ENCODE results near the gene CYP39A1. TPM values are rescaled to one million over a fixed set of nuclear protein-coding genes. Genes with fewer than 3 reads are reported as not detected.

Gene CYP39A1
- total and polyA plus RNA-seq, 2 experiments from 2014 or later, result 5.2 to 9.2 TPM

DNA sequence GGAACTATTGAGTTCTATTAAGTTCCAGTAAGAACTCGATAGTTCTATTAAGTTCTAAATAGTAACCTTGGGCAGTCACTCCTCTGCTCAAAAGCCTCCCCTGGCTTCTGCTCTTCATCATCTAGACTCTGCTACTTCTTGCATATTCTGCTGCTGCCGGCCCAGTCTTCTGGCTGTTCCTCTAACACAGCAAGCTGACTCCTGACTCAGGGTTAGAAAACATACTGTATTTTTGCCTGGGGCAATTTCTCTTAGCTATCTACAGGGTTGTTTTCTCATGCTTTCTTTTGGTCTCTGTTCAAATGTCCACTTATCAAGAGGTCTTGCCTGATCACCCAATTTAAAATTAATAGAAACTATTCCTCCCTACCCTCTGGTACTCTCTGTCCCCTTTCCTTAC lies 14.8 kb upstream of the CYP39A1 start:
- no peak for DNase-seq (ENCODE audit: low spot score)
- Histone ChIP-seq H3K36me3 (replicated peaks; ENCODE audit: insufficient read depth, low read depth) (no peaks in the 10 kb centered on the region), H3K4me1 (ENCODE audit: insufficient read depth) (no peaks in the 10 kb centered on the region), H3K9me2 (replicated peaks; ENCODE audit: insufficient read depth) (no peaks in the 10 kb centered on the region), H3K9me3 (ENCODE audit: low read depth) (no peaks in the 10 kb centered on the region), H2AFZ (no peak overlapping the region), H3K79me2 (no peaks in the 10 kb centered on the region), H3K27ac (no peak overlapping the region), H3K4me2 (no peak overlapping the region), H3K4me3 (no peak overlapping the region), H4K20me1 (ENCODE audit: insufficient read depth, poor library complexity, severe bottlenecking) (no peaks in the 10 kb centered on the region), H3K27me3 (no peaks in the 10 kb centered on the region)
- TF ChIP-seq EZH2 (IDR thresholded peaks at IDR 0.05; ENCODE audit: borderline replicate concordance) (no peak), EZH2phosphoT487 (IDR thresholded peaks at IDR 0.05; ENCODE audit: low read depth, severe bottlenecking, unreplicated experiment) (no peak)
- TF ChIP-seq, protein P1, sequence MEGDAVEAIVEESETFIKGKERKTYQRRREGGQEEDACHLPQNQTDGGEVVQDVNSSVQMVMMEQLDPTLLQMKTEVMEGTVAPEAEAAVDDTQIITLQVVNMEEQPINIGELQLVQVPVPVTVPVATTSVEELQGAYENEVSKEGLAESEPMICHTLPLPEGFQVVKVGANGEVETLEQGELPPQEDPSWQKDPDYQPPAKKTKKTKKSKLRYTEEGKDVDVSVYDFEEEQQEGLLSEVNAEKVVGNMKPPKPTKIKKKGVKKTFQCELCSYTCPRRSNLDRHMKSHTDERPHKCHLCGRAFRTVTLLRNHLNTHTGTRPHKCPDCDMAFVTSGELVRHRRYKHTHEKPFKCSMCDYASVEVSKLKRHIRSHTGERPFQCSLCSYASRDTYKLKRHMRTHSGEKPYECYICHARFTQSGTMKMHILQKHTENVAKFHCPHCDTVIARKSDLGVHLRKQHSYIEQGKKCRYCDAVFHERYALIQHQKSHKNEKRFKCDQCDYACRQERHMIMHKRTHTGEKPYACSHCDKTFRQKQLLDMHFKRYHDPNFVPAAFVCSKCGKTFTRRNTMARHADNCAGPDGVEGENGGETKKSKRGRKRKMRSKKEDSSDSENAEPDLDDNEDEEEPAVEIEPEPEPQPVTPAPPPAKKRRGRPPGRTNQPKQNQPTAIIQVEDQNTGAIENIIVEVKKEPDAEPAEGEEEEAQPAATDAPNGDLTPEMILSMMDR (IDR thresholded peaks at IDR 0.05; ENCODE audit: poor library complexity), result no peak
- 83% methylated on average over 2 of the region's 2 CpGs for WGBS (ENCODE audit: low lambda C conversion rate, missing lambda C conversion rate)

DNA sequence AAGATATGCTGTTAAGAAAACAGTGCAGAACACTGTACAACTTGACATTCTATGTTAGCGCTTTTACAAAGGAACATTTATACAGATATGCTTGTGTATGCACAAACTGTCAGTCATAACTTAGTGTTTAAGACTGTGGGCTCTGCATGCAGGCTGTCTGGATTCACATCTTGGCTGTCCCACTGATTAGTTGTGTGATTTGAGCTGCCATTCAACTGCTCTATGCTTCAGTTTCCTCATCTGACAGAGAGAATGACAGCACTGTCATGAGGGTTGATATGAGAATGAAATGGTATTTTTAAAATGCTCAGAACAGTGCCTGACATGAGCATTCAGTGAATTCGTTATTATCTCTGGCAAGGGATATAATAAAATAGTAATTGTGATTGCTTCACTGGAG lies 8.9 kb upstream of the CYP39A1 start:
- no peaks in the 10 kb centered on the region for H3K27me3 ChIP-seq
- no peaks in the 10 kb centered on the region for H3K9me3 ChIP-seq (ENCODE audit: low read depth)
- H4K20me1 ChIP-seq (ENCODE audit: insufficient read depth, poor library complexity, severe bottlenecking), result no peaks in the 10 kb centered on the region
- no peaks in the 10 kb centered on the region for H3K4me1 ChIP-seq (ENCODE audit: insufficient read depth)
- no peak overlapping the region for H3K4me2 ChIP-seq
- H3K79me2 ChIP-seq, result no peaks in the 10 kb centered on the region
- H3K36me3 ChIP-seq (replicated peaks; ENCODE audit: insufficient read depth, low read depth), result no peaks in the 10 kb centered on the region
- H3K27ac ChIP-seq, result no peak overlapping the region
- no peak overlapping the region for H2AFZ ChIP-seq
- TF ChIP-seq EZH2 (IDR thresholded peaks at IDR 0.05; ENCODE audit: borderline replicate concordance), result no peak
- WGBS (ENCODE audit: low lambda C conversion rate, missing lambda C conversion rate), result 92% methylated on average over 2 of the region's 2 CpGs
- no peak for DNase-seq (ENCODE audit: low spot score)
- H3K4me3 ChIP-seq, result no peak overlapping the region
- no peaks in the 10 kb centered on the region for H3K9me2 ChIP-seq (replicated peaks; ENCODE audit: insufficient read depth)

DNA sequence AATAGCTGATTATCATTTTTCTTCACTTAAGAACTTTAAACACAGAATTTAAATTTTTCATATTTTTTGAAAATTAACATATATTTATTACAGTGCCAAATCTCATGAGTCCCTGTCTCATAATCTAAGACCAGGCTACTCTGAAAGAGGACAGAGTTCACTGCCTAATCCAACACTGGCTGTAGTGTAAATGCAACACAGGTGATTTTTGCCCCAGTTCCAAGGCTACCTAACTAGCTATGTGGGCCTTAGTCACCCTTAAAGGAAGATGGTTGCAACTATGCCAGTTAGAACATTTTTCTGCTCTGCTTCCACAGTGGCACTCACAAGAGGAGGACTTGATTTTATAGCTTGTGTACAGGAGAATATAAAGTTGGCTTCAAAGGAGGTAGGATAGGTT lies 5.0 kb upstream of the CYP39A1 start:
- H3K9me3 ChIP-seq (ENCODE audit: low read depth), result no peaks in the 10 kb centered on the region
- DNase-seq (ENCODE audit: low spot score), result no peak

DNA sequence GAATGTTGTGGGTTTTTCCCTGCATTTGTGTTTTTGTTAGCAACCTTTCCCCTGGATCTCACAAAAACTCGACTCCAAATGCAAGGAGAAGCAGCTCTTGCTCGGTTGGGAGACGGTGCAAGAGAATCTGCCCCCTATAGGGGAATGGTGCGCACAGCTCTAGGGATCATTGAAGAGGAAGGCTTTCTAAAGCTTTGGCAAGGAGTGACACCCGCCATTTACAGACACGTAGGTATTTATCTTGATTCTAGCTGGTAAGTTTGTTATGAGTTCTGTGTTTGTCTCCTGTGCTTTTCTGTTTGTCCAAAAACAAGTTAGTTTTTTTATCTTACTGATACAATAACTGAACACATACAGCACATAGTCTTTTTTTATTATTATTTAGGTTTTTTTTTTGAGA lies 3.2 kb upstream of the CYP39A1 start:
- no peaks in the 10 kb centered on the region for H3K9me2 ChIP-seq (replicated peaks; ENCODE audit: insufficient read depth)
- no peaks in the 10 kb centered on the region for H3K36me3 ChIP-seq (replicated peaks; ENCODE audit: insufficient read depth, low read depth)
- no peak overlapping the region for H3K4me3 ChIP-seq
- H3K4me2 ChIP-seq, result no peak overlapping the region
- no peak overlapping the region for H2AFZ ChIP-seq
- peaks cover 2% of the 10 kb centered on the region for H3K27me3 ChIP-seq
- H3K9me3 ChIP-seq (ENCODE audit: low read depth), result no peaks in the 10 kb centered on the region
- no peak for TF ChIP-seq EZH2 (IDR thresholded peaks at IDR 0.05; ENCODE audit: borderline replicate concordance)
- TF ChIP-seq, protein P1 (IDR thresholded peaks at IDR 0.05; ENCODE audit: poor library complexity), result peak; percentile 33
- 35% methylated on average over 6 of the region's 6 CpGs for WGBS (ENCODE audit: low lambda C conversion rate, missing lambda C conversion rate)
- no peaks in the 10 kb centered on the region for H3K79me2 ChIP-seq
- DNase-seq (ENCODE audit: low spot score), result peak; percentile 12
- H4K20me1 ChIP-seq (ENCODE audit: insufficient read depth, poor library complexity, severe bottlenecking), result no peaks in the 10 kb centered on the region
- H3K27ac ChIP-seq, result no peak overlapping the region
- no peaks in the 10 kb centered on the region for H3K4me1 ChIP-seq (ENCODE audit: insufficient read depth)

More for the DNA sequence above, 5.0 kb upstream of the CYP39A1 start:
- Histone ChIP-seq H3K27me3 (peaks cover 2% of the 10 kb centered on the region), H3K9me2 (replicated peaks; ENCODE audit: insufficient read depth) (no peaks in the 10 kb centered on the region), H3K4me1 (ENCODE audit: insufficient read depth) (no peaks in the 10 kb centered on the region), H4K20me1 (ENCODE audit: insufficient read depth, poor library complexity, severe bottlenecking) (no peaks in the 10 kb centered on the region), H3K36me3 (replicated peaks; ENCODE audit: insufficient read depth, low read depth) (no peaks in the 10 kb centered on the region), H3K4me2 (no peak overlapping the region), H3K79me2 (no peaks in the 10 kb centered on the region), H3K4me3 (no peak overlapping the region), H2AFZ (no peak overlapping the region), H3K27ac (no peak overlapping the region)
- TF ChIP-seq EZH2phosphoT487 (IDR thresholded peaks at IDR 0.05; ENCODE audit: low read depth, severe bottlenecking, unreplicated experiment), result no peak
- TF ChIP-seq, protein P1 (IDR thresholded peaks at IDR 0.05; ENCODE audit: poor library complexity), result no peak
- no peak for TF ChIP-seq EZH2 (IDR thresholded peaks at IDR 0.05; ENCODE audit: borderline replicate concordance)

Measured in hepatocyte (in vitro differentiated cells).